Mesenchymal stem cell (in vitro differentiated cells and primary cell): ENCODE measurements around the gene SURF2.

Source experiments
- DNase-seq: peaks from one replicate; pipeline ENCODE4 v3.0.0-alpha.2; 2013
- H2AFZ ChIP-seq: one replicate; pipeline ENCODE4 v1.6.1; 2013; ENCODE audit warnings: low read depth, mild to moderate bottlenecking, control low read depth, inconsistent platforms, low read length, moderate library complexity
- H2AK5ac ChIP-seq: 2 replicates; pipeline ENCODE4 v1.6.1; 2013; ENCODE audit warnings: low read length, moderate library complexity, mild to moderate bottlenecking, inconsistent platforms; ENCODE audit not compliant: severe bottlenecking
- H2BK120ac ChIP-seq: one replicate; pipeline ENCODE4 v1.6.1; 2013; ENCODE audit warnings: low read depth, mild to moderate bottlenecking, inconsistent platforms, low read length, moderate library complexity
- H2BK12ac ChIP-seq, 2 experiments: one replicate each; pipeline ENCODE4 v1.6.1; 2013; ENCODE audit warnings: inconsistent platforms in 2 of 2, low read length in 2 of 2, mild to moderate bottlenecking in 2 of 2, moderate library complexity in 2 of 2, control low read depth in 1 of 2
- H2BK15ac ChIP-seq: one replicate; pipeline ENCODE4 v1.6.1; 2013; ENCODE audit warnings: mild to moderate bottlenecking, low read depth, inconsistent platforms; ENCODE audit not compliant: poor library complexity, severe bottlenecking
- H2BK5ac ChIP-seq: 2 replicates; pipeline ENCODE4 v1.6.1; 2013; ENCODE audit warnings: low read depth, mild to moderate bottlenecking, low read length, control low read depth, inconsistent platforms; ENCODE audit not compliant: poor library complexity, severe bottlenecking
- H3K14ac ChIP-seq, 2 experiments: one replicate each; pipeline ENCODE4 v1.6.1; 2013; ENCODE audit warnings: inconsistent platforms in 2 of 2, low read length in 2 of 2, control low read depth in 1 of 2, mild to moderate bottlenecking in 1 of 2, moderate library complexity in 1 of 2
- H3K18ac ChIP-seq, 2 experiments: one replicate each; pipeline ENCODE4 v1.6.1; 2013; ENCODE audit warnings: inconsistent platforms in 2 of 2, low read length in 2 of 2, control low read depth in 1 of 2, low read depth in 1 of 2, mild to moderate bottlenecking in 1 of 2
- H3K23ac ChIP-seq, 2 experiments: one replicate each; pipeline ENCODE4 v1.6.1; 2013; ENCODE audit warnings: inconsistent platforms in 2 of 2, low read length in 2 of 2, mild to moderate bottlenecking in 2 of 2, moderate library complexity in 2 of 2, control low read depth in 1 of 2
- H3K27ac ChIP-seq: 2 replicates; pipeline ENCODE4 v1.5.1; 2013; ENCODE audit warnings: mild to moderate bottlenecking, moderate library complexity, low read length, control low read depth, inconsistent platforms; ENCODE audit not compliant: poor library complexity, severe bottlenecking
- H3K27me3 ChIP-seq, 2 experiments: 2 replicates each; pipeline versions ENCODE4 v1.6.1 to v1.7.0; 2013; ENCODE audit warnings: low read length in 2 of 2, mild to moderate bottlenecking in 2 of 2, moderate library complexity in 2 of 2, control low read depth in 1 of 2, inconsistent platforms in 1 of 2; ENCODE audit not compliant: control insufficient read depth in 1 of 2, insufficient read depth in 1 of 2
- H3K36me3 ChIP-seq, 2 experiments: 2 replicates each; pipeline versions ENCODE4 v1.6.1 to v1.7.0; 2013; ENCODE audit warnings: low read length in 2 of 2, control low read depth in 1 of 2, inconsistent platforms in 1 of 2, low read depth in 1 of 2, mild to moderate bottlenecking in 1 of 2; ENCODE audit not compliant: insufficient read depth in 2 of 2, control insufficient read depth in 1 of 2
- H3K4ac ChIP-seq, 2 experiments: one replicate each; pipeline ENCODE4 v1.6.1; 2013; ENCODE audit warnings: inconsistent platforms in 2 of 2, low read length in 2 of 2, mild to moderate bottlenecking in 2 of 2, moderate library complexity in 2 of 2, control low read depth in 1 of 2, low read depth in 1 of 2
- H3K4me1 ChIP-seq: 2 replicates; pipeline ENCODE4 v1.6.1; 2013; ENCODE audit warnings: low read depth, low read length, control low read depth; ENCODE audit not compliant: control insufficient read depth, insufficient read depth
- H3K4me2 ChIP-seq: 2 replicates; pipeline ENCODE4 v1.6.1; 2013; ENCODE audit warnings: low read length, mild to moderate bottlenecking, inconsistent platforms; ENCODE audit not compliant: poor library complexity, severe bottlenecking
- H3K4me3 ChIP-seq, 2 experiments: 2 replicates each; pipeline versions ENCODE4 v1.5.1 to v1.7.0; 2013; ENCODE audit warnings: low read length in 2 of 2, mild to moderate bottlenecking in 2 of 2, control low read depth in 1 of 2, low read depth in 1 of 2; ENCODE audit not compliant: insufficient read depth in 1 of 2
- H3K79me1 ChIP-seq: replicated peaks from 2 replicates; pipeline ENCODE4 v1.6.1; 2013; ENCODE audit warnings: mild to moderate bottlenecking, control low read depth, low read length, inconsistent platforms; ENCODE audit not compliant: poor library complexity, severe bottlenecking
- H3K9ac ChIP-seq: 2 replicates; pipeline ENCODE4 v1.7.0; 2013; ENCODE audit warnings: mild to moderate bottlenecking, low read length, moderate library complexity
- H3K9me3 ChIP-seq: 2 replicates; pipeline ENCODE4 v1.7.0; 2013; ENCODE audit warnings: mild to moderate bottlenecking, low read length; ENCODE audit not compliant: control insufficient read depth
- H4K8ac ChIP-seq: one replicate; pipeline ENCODE4 v1.6.1; 2013; ENCODE audit warnings: inconsistent platforms, mild to moderate bottlenecking, low read length, moderate library complexity
- H4K91ac ChIP-seq: one replicate; pipeline ENCODE4 v1.6.1; 2013; ENCODE audit warnings: mild to moderate bottlenecking, low read length, inconsistent platforms
- WGBS: methylation state at CpG from one replicate; pipeline ENCODE4 v1.1.7; 2013; ENCODE audit warnings: mixed read lengths; 5-methylcytosine and 5-hydroxymethylcytosine counted together

Gene SURF2

DNA sequence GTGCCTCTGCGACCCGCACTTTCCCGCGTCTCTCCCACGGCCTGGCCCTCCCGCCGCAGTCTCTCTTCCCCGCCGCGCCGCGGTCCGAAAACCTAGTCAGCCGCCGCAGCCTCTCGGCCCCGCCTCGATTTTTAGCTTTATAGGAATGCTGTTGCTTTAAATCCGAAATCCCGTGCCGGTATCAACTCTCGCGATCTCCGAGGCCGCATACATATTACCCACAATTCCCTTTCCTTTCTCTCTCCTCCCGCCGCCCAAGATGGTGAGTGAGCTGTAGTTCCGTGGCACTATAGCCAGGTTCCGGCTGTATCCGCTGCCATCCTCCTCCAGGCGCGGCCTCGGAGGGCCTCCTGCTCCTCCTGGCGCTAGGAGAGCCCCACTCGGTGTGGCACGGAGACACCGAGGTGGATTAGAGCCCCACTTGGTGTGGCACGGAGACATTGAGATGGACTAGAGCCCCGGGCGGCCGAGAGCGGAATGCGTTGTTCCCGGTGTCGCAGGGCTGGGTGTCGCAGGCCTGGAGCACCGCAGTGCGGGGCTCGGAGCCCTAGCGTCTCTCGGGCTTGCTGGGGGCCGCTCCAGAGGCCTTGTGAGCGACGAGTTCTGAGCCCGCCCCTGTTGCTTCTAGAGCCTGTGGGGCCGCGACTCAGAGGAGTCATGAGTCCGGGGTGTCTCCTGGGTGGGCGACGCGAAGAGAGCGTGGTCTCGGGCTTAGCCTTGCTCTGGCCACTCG lies 8.2 kb upstream of the SURF2 start, which contains the start of the genes MED22 and RPL7A:
MED22 (minus strand) TSS at position 147 of the 733 bp plus-strand sequence. CDS start 1,469 bp downstream, outside the sequence.
RPL7A (plus strand) TSS at position 234 of the 733 bp plus-strand sequence; CDS start at position 260, 26 bp downstream.
- DNase-seq = peak; percentile 97
- WGBS = under 1% methylated on average over 64 of the region's 64 CpGs
- peak within 1 kb of the TSS; percentile 100 for H3K9ac ChIP-seq

DNA sequence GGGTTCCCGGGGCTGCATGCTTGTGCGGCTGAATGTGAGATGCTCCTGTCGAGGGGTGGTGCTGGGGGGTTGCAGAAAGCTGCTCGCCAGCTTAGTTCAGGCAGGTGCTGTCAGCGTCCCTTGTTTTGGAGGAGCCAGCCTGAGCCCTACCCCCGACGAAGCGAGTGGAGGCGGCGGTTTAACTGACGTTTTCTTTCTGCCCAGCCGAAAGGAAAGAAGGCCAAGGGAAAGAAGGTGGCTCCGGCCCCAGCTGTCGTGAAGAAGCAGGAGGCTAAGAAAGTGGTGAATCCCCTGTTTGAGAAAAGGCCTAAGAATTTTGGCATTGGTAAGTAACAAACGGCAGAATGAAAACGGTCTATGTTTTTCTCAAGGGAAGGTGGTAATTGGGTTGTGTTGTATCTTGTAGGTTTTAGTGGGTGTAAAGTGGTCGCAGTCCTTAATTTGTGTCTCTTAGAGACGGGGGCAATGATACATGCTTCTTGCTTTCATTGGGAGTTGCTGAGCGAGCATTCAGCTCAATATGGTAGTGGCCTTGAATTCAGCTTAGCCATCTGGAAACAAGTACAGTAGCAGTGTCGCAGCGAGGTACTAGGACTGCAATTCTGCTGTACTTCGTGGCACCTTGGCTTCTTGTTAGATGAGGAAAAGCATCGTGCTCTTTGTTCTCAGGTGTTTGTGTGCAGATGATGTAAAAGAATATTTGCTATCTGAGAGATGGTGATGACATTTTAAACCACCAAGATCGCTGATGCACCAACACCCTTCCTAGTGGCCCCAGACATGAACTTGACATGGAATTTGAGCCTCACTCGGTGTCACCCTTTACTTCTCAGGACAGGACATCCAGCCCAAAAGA lies 7.4 kb upstream of the SURF2 start:
- Histone ChIP-seq H2BK12ac (no peak overlapping the region), H2BK15ac (no peak overlapping the region), H3K27ac (peak overlapping the region; percentile 80), H3K14ac (peak overlapping the region in 1 of 2 experiments; percentile 82), H3K4me3 (peak overlapping the region; percentile 75 to 99), H3K4me2 (peak overlapping the region; percentile 74), H2AFZ (no peak overlapping the region), H4K8ac (peak overlapping the region; percentile 64), H2BK5ac (no peak overlapping the region), H3K27me3 (no peaks in the 10 kb centered on the region), H2AK5ac (peak overlapping the region; percentile 7), H3K36me3 (peaks cover 69 to 74% of the 10 kb centered on the region in 2 experiments), H3K79me1 (peaks cover 28% of the 10 kb centered on the region), H4K91ac (peak overlapping the region; percentile 47), H3K9me3 (no peaks in the 10 kb centered on the region), H3K9ac (peak overlapping the region; percentile 100), H3K4ac (peak overlapping the region; percentile 42 to 69), H2BK120ac (no peak overlapping the region), H3K18ac (peak overlapping the region; percentile 62 to 91), H3K4me1 (peaks cover 19% of the 10 kb centered on the region), H3K23ac (peak overlapping the region in 1 of 2 experiments; percentile 90)
- 19% methylated on average over 25 of the region's 25 CpGs for WGBS
- DNase-seq = no peak

More for the DNA sequence above, 8.2 kb upstream of the SURF2 start, which contains the start of the genes MED22 and RPL7A:
- peaks cover 70 to 74% of the 10 kb centered on the region in 2 experiments for H3K36me3 ChIP-seq
- peak within 1 kb of the TSS; percentile 42 to 71 for H3K4ac ChIP-seq
- H3K4me1 ChIP-seq = peaks cover 19% of the 10 kb centered on the region
- peak within 1 kb of the TSS; percentile 80 to 99 for H3K4me3 ChIP-seq
- peak within 1 kb of the TSS in 1 of 2 experiments; percentile 93 for H3K14ac ChIP-seq
- peak within 1 kb of the TSS; percentile 64 for H4K8ac ChIP-seq
- H3K23ac ChIP-seq = peak within 1 kb of the TSS in 1 of 2 experiments; percentile 90
- H3K27ac ChIP-seq = peak within 1 kb of the TSS; percentile 80
- no peak within 1 kb of the TSS for H2BK12ac ChIP-seq
- H2BK120ac ChIP-seq = peak within 1 kb of the TSS; percentile 65
- peak within 1 kb of the TSS; percentile 62 to 91 for H3K18ac ChIP-seq
- peak within 1 kb of the TSS; percentile 77 for H3K4me2 ChIP-seq
- H3K27me3 ChIP-seq = no peaks in the 10 kb centered on the region
- H3K79me1 ChIP-seq = peaks cover 33% of the 10 kb centered on the region
- peak within 1 kb of the TSS; percentile 60 for H2AFZ ChIP-seq
- peak within 1 kb of the TSS; percentile 47 for H4K91ac ChIP-seq
- H2BK5ac ChIP-seq = peak within 1 kb of the TSS; percentile 93
- peak within 1 kb of the TSS; percentile 7 for H2AK5ac ChIP-seq
- no peaks in the 10 kb centered on the region for H3K9me3 ChIP-seq
- no peak within 1 kb of the TSS for H2BK15ac ChIP-seq

- no peak overlapping the region for H2BK12ac ChIP-seq
- no peak for DNase-seq
- no peak overlapping the region for H2BK5ac ChIP-seq
- peak overlapping the region; percentile 1 for H3K4me2 ChIP-seq
- no peak overlapping the region for H3K18ac ChIP-seq
- peaks cover 66 to 69% of the 10 kb centered on the region in 2 experiments for H3K36me3 ChIP-seq
- H2BK120ac ChIP-seq = no peak overlapping the region
- H3K23ac ChIP-seq = peak overlapping the region in 1 of 2 experiments; percentile 9
- H4K91ac ChIP-seq = no peak overlapping the region
- no peaks in the 10 kb centered on the region for H3K27me3 ChIP-seq
- no peak overlapping the region for H2AK5ac ChIP-seq
- no peak overlapping the region for H3K4ac ChIP-seq
- H3K79me1 ChIP-seq = peaks cover 25% of the 10 kb centered on the region
- H2BK15ac ChIP-seq = no peak overlapping the region
- H3K27ac ChIP-seq = no peak overlapping the region
- no peaks in the 10 kb centered on the region for H3K9me3 ChIP-seq
- H3K4me3 ChIP-seq = peak overlapping the region in 1 of 2 experiments; percentile 99
- no peak overlapping the region for H2AFZ ChIP-seq
- H4K8ac ChIP-seq = no peak overlapping the region
- WGBS = 93% methylated on average over 15 of the region's 15 CpGs
- H3K14ac ChIP-seq = no peak overlapping the region
- peak overlapping the region; percentile 100 for H3K9ac ChIP-seq
- H3K4me1 ChIP-seq = peaks cover 24% of the 10 kb centered on the region
These were observed 6.3 kb upstream of the SURF2 start for GRCh38 chr9:133349965-133350616.
